WI38 (cell line): Measurements from ENCODE around the gene COL4A2.

Source experiments
- H3K4me3 ChIP-seq: 2 replicates; pipeline ENCODE4 v1.5.1; 2011; ENCODE audit warnings: low read depth, mild to moderate bottlenecking, control low read depth, low read length
- TF ChIP-seq, protein P1 (sequence below): IDR thresholded peaks from 2 replicates; pipeline ENCODE4 v1.5.1; 2012; ENCODE audit warnings: low read depth, mild to moderate bottlenecking, control low read depth, low read length

Gene COL4A2

DNA sequence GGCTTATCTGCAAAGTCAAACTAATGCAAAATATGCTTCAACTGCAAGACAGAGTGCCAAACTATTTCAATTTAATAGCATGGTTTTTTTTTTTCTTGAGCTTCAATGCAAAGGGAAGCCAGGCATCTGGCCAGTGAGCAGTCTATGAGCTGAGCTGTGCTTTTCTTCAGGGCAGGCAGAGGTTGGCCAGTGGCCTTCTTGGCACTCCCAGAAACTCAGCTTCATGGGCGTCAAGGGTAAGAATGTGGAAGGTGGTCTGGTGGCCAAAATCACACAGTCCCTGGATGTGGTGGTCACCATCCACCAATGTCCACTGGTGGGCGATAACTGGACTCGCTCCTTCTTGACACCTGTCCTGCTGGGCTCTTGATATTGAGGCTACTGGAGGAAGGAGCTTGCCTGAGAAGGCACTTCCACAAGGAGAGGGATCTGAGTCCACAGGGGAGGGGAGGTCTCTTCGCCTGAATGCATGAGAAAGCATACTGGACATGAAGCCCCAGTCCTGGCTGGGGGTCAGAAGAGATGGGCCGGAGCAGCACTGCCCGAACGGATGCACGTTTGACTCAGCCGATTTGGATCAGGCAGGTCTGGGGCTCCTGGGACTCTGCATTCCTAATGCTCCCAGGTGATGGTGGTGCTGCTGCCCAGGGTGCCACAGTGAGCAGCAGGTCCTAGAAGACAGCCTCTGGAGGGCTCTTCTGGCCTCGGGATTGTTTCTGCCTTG lies 17.1 kb downstream of the COL4A2 start:
- TF ChIP-seq, protein P1, sequence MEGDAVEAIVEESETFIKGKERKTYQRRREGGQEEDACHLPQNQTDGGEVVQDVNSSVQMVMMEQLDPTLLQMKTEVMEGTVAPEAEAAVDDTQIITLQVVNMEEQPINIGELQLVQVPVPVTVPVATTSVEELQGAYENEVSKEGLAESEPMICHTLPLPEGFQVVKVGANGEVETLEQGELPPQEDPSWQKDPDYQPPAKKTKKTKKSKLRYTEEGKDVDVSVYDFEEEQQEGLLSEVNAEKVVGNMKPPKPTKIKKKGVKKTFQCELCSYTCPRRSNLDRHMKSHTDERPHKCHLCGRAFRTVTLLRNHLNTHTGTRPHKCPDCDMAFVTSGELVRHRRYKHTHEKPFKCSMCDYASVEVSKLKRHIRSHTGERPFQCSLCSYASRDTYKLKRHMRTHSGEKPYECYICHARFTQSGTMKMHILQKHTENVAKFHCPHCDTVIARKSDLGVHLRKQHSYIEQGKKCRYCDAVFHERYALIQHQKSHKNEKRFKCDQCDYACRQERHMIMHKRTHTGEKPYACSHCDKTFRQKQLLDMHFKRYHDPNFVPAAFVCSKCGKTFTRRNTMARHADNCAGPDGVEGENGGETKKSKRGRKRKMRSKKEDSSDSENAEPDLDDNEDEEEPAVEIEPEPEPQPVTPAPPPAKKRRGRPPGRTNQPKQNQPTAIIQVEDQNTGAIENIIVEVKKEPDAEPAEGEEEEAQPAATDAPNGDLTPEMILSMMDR: no peak
- H3K4me3 ChIP-seq: no peak overlapping the region

DNA sequence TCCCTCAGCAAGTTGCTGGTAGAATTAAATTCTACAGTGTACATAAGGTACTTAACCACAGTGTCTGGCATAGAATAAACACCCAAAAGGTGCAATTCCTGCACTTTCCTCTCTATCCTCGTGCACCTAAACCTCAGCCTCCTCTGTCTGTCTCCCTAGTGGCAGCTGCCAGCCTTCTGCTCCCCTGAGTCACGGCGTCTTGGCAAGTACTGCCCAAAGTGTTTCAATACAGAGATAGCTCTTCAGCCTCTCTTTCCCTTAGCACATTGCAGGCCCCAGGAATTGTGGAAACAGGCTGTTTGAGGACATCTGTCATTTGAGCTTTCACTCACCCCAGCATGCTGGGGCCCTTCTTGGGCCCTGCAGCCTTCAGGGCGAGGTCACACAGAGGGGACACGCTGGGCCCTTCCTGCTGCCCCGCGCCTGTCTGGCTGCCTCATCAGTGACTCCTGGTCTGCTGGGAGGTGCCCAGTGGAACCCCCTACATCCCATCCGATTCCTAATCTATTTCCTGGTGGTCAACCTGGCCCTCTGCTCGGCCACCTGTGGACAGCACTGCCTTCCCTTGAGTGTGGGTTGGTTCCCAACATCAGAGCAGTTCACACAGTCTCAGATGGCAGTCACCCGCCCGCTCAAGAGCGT lies 19.3 kb downstream of the COL4A2 start:
- no peak overlapping the region for H3K4me3 ChIP-seq
- TF ChIP-seq, protein P1: no peak

DNA sequence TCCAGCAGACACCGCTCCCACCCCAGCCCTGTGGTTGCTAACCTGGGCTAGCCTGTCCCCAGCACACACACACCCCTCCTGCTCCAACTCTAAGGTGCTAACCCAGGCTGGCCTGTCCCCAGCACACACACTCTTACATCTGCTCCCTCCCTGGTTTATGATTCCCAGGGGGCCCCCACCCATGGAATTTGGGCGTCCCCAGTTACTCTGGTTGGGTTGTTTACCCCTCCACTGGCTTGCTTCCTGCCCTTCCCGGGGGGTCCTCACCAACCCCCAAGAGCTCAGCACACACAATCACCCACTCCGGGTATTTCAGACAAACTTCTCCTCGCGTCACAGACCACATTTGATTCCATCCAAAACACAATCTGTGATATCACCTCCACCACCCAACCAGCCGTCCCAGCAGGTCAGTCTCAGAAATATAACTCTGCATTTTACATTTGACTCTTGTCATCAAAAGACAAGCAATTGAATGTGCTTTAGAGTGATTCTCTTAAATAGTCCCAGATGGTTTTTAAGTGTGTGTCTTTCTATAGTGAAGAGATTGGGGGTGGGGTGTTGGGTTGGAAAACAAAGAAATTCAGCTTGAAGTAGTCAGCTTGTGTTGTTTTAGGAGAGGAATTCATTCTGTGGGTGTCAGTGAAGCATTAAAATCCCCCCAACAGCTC lies 20.1 kb downstream of the COL4A2 start:
- TF ChIP-seq, protein P1: no peak
- no peak overlapping the region for H3K4me3 ChIP-seq

DNA sequence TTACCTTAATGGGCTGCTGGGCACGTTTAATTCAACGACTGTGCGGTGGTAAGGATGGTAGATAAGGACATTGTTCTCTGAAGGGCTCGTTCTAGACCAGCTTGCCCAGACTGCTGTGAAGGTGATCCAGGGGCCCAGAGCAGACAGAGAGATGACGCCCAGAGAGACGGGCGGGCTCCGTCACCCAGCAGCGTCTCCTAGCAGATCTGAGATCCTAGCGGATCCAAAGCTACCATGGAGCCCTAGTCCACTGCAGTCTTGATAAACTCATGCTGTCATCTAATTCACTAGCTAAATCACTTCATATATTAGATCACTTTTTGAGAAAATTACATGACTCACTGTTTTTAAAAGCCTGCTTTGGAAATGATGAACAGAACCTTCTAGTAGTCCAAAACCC lies 21.5 kb downstream of the COL4A2 start:
- TF ChIP-seq, protein P1: no peak
- no peak overlapping the region for H3K4me3 ChIP-seq

DNA sequence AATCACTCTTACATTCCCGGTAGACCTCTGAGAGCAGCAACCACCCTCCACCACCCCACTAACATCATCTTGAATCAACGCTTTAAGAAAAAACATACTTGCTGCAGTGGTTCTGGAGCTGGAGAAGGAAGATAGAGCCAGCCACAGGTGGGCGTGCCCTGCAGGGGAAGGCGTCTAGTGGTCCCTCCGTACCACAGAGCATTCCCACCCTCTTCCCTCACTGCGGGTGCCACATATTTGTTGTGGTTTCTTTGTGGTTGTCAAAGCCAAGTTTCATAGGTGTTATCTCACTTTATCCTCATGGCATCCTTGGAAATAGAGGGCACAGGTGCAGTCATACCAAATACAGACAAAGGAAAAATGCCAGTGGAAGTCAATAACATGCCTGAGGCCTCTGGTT lies 22.2 kb downstream of the COL4A2 start:
- H3K4me3 ChIP-seq: peak overlapping the region; percentile 43

DNA sequence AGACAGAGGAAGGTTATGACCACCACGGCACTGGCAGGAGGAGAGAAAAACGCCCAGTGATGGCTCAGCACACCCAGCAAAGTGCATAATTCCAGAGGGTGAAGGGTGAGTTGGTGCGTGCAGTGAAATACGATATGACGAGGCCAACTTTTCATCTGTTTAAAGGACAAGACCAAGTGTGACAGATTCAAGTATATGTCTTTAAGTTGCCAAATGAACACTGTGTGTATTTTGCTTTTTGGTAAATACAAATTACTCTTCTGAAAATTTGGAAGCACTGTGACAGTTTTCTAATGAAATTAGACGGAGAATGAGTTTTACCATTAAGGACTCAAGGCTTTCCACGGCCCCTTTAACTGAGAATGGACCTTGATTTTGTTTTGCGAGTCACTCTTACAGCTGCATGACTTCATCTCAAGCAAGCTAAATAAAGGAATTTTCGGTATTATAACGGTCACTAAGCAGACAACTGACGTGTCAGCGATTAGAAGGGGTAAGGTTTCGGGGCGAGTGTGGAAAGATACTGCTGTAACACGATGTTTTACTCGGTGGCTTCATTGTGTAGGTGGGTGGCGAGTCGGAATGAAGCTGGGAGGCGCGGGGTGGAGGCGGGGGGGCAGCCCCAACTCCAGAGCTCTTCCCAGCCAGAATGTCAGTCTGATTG lies 22.8 kb downstream of the COL4A2 start:
- H3K4me3 ChIP-seq: peak overlapping the region; percentile 43
- TF ChIP-seq, protein P1: no peak

More for the DNA sequence above, 22.2 kb downstream of the COL4A2 start:
- TF ChIP-seq, protein P1: no peak
